Vagina (tissue), 2 donors: ENCODE measurements around the gene ATAD3B. TPM values are rescaled to one million over a fixed set of nuclear protein-coding genes. Genes with fewer than 3 reads are reported as not detected.
A peak's percentile ranks its signal among the peaks of the same experiment; 100 is the strongest.

Experiments used
- DNase-seq, 2 donors: peaks; one replicate each; pipeline ENCODE4 v3.0.0-alpha.2; 2017; ENCODE audit errors: extremely low spot score in 2 of 2
- H3K27ac ChIP-seq: fragments of 200-600 bp; sonication (generic); one replicate; pipeline ENCODE4 v1.5.1; 2019
- H3K27me3 ChIP-seq: fragments of 200-600 bp; sonication (generic); one replicate; pipeline ENCODE4 v1.5.1; 2019
- H3K36me3 ChIP-seq, 2 donors: fragments of 200-600 bp; sonication (generic); one replicate each; pipeline ENCODE4 v1.5.1; 2017 to 2019
- H3K4me1 ChIP-seq: fragments of 200-600 bp; sonication (generic); one replicate; pipeline ENCODE4 v1.5.1; 2019
- H3K4me3 ChIP-seq, 2 donors: fragments of 200-600 bp; sonication (generic); 1 replicate in 1 of 2; 2 replicates in 1 of 2; pipeline ENCODE4 v1.5.1; 2016 to 2019
- H3K9me3 ChIP-seq: fragments of 200-600 bp; sonication (generic); one replicate; pipeline ENCODE4 v1.5.1; 2019
- CTCF ChIP-seq, 3 experiments: fragments of 450-650 bp in 2 of 3; fragments of 200-600 bp in 1 of 3; sonication (generic) in 1 of 3; IDR thresholded peaks; one replicate each; pipeline ENCODE4 v1.5.1; 2017 to 2019; ENCODE audit warnings: antibody characterized with exemption in 3 of 3, mild to moderate bottlenecking in 2 of 3, moderate library complexity in 2 of 3
- POLR2A ChIP-seq, 2 donors: fragments of 450-650 bp; IDR thresholded peaks; one replicate each; pipeline ENCODE4 v1.6.1; 2017; ENCODE audit warnings: antibody characterized with exemption in 2 of 2, mild to moderate bottlenecking in 2 of 2, moderate library complexity in 2 of 2
- POLR2AphosphoS5 ChIP-seq, 2 donors: sonication (generic); formaldehyde crosslinking; IDR thresholded peaks; one replicate each; pipeline ENCODE4 v1.9.0; 2017; ENCODE audit warnings: antibody characterized with exemption in 2 of 2, mild to moderate bottlenecking in 2 of 2, low read depth in 1 of 2; ENCODE audit not compliant: insufficient read depth in 1 of 2
- intact Hi-C: fragments of 100-400 bp; cut with DNase I; formaldehyde crosslinking; loops from one replicate; pipeline ENCODE4 v1.15.1; 2023
- total RNA-seq: library from RNA; depleted of rRNA; stranded (reverse); fragments of >200 nt; gene quantifications from one replicate; pipeline ENCODE4 v1.2.3, GENCODE V29; 2016

ATAD3B gene
- total RNA-seq, 1 donor from 2014 or later = 17.7 TPM

- Histone ChIP-seq H3K4me1 (peaks cover 22% of the 10 kb centered on the region), H3K36me3 (no peaks in the 10 kb centered on the region)
- no peak for TF ChIP-seq CTCF (IDR thresholded peaks at IDR 0.05)
- no peak for TF ChIP-seq POLR2AphosphoS5 (IDR thresholded peaks at IDR 0.05; ENCODE audit: insufficient read depth in 1 of 2, low read depth in 1 of 2)
- TF ChIP-seq POLR2A (IDR thresholded peaks at IDR 0.05) = no peak
Observed at GRCh38 chr1:1540090-1540817, 68.7 kb downstream of the ATAD3B start, which contains the start of gene TMEM240. TSS of gene TMEM240 (minus strand) at chr1:1540624. CDS start at chr1:1540346, 278 bp downstream.

GRCh38 chr1:1540818-1541628 lies 69.5 kb downstream of the ATAD3B start:
- Histone ChIP-seq H3K27ac (peak overlapping the region; percentile 64), H3K4me3 (peak overlapping the region; percentile 58 to 91), H3K27me3 (no peaks in the 10 kb centered on the region), H3K36me3 (no peaks in the 10 kb centered on the region), H3K4me1 (peaks cover 22% of the 10 kb centered on the region), H3K9me3 (no peaks in the 10 kb centered on the region)
- TF ChIP-seq POLR2AphosphoS5 (IDR thresholded peaks at IDR 0.05; ENCODE audit: insufficient read depth in 1 of 2, low read depth in 1 of 2) = peak in 1 of 2 donors; percentile 54
- TF ChIP-seq POLR2A (IDR thresholded peaks at IDR 0.05) = no peak
- intact Hi-C loops = no loop called here
- DNase-seq = no peak

More at GRCh38 chr1:1540090-1540817, 68.7 kb downstream of the ATAD3B start, which contains the start of gene TMEM240:
- peak within 1 kb of the TSS; percentile 64 for H3K27ac ChIP-seq
- H3K4me3 ChIP-seq = peak within 1 kb of the TSS; percentile 58 to 91
- no peak for DNase-seq
- intact Hi-C loops = no loop called here
- H3K27me3 ChIP-seq = no peaks in the 10 kb centered on the region
- no peaks in the 10 kb centered on the region for H3K9me3 ChIP-seq

- intact Hi-C loops = no loop called here
- Histone ChIP-seq H3K27me3 (no peaks in the 10 kb centered on the region), H3K36me3 (no peaks in the 10 kb centered on the region), H3K9me3 (no peaks in the 10 kb centered on the region), H3K4me3 (no peak overlapping the region), H3K27ac (no peak overlapping the region), H3K4me1 (peaks cover 22% of the 10 kb centered on the region)
- DNase-seq = no peak
- TF ChIP-seq CTCF (IDR thresholded peaks at IDR 0.05) (no peak), POLR2AphosphoS5 (IDR thresholded peaks at IDR 0.05; ENCODE audit: insufficient read depth in 1 of 2, low read depth in 1 of 2) (no peak), POLR2A (IDR thresholded peaks at IDR 0.05) (no peak)
Observed at GRCh38 chr1:1541956-1542765, 70.6 kb downstream of the ATAD3B start.

- DNase-seq = no peak
- no peaks in the 10 kb centered on the region for H3K36me3 ChIP-seq
- no peaks in the 10 kb centered on the region for H3K9me3 ChIP-seq
- no peak for TF ChIP-seq CTCF (IDR thresholded peaks at IDR 0.05)
- TF ChIP-seq POLR2AphosphoS5 (IDR thresholded peaks at IDR 0.05; ENCODE audit: insufficient read depth in 1 of 2, low read depth in 1 of 2) = no peak
- no peak for TF ChIP-seq POLR2A (IDR thresholded peaks at IDR 0.05)
- intact Hi-C loops = no loop called here
- no peak overlapping the region for H3K27ac ChIP-seq
- no peak overlapping the region for H3K4me3 ChIP-seq
- H3K27me3 ChIP-seq = no peaks in the 10 kb centered on the region
- H3K4me1 ChIP-seq = peaks cover 22% of the 10 kb centered on the region
Observed at GRCh38 chr1:1542766-1543705, 71.5 kb downstream of the ATAD3B start.
